ENCODE data around the gene KDM3A.
"Not testable (repeated sequence)": the region's sequence is repeated elsewhere in the genome, so short reads cannot be mapped to it uniquely, and the experiment has no call there.

KDM3A gene

DNA sequence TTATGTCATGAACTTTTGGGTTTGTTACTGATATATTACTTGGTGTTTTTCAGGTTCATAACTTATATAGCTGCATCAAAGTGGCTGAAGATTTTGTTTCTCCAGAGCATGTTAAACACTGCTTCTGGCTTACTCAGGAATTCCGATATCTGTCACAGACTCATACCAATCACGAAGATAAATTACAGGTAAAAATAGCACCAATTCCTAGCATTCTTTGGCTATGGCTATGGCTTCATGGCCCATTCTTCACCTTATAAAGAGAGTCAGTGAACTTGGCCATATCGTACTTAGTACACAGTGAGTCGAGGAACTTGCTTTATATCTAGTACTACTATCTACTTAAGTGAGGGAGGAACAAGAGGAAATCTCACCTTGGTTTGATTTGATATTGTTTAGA, 49.9 kb downstream of the KDM3A start:
- TF ChIP-seq, protein P1, sequence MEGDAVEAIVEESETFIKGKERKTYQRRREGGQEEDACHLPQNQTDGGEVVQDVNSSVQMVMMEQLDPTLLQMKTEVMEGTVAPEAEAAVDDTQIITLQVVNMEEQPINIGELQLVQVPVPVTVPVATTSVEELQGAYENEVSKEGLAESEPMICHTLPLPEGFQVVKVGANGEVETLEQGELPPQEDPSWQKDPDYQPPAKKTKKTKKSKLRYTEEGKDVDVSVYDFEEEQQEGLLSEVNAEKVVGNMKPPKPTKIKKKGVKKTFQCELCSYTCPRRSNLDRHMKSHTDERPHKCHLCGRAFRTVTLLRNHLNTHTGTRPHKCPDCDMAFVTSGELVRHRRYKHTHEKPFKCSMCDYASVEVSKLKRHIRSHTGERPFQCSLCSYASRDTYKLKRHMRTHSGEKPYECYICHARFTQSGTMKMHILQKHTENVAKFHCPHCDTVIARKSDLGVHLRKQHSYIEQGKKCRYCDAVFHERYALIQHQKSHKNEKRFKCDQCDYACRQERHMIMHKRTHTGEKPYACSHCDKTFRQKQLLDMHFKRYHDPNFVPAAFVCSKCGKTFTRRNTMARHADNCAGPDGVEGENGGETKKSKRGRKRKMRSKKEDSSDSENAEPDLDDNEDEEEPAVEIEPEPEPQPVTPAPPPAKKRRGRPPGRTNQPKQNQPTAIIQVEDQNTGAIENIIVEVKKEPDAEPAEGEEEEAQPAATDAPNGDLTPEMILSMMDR (IDR thresholded peaks at IDR 0.05; ENCODE audit: low read length, missing control alignments) = no peak
- no peak for DNase-seq (ENCODE audit: low read depth)
- no peak overlapping the region for H3K4me3 ChIP-seq (replicated peaks; ENCODE audit: low read depth, low read length)

DNA sequence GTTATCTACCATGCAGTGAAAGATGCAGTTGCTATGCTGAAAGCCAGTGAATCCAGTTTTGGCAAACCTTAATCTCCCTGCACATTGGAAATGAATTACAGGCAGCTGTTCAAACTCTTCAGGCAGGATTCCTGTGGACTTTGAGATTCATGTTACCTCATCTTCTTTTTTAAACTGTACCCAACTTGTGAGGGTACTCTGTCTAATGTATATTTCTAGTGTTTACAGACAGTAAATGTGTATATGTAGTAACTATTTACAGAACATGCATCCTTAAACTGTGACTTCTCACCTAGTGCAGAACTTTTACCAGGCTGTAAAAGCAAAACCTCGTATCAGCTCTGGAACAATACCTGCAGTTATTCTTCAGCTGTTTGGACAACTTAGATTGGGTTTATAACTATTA, 50.9 kb downstream of the KDM3A start:
- TF ChIP-seq, protein P1 (IDR thresholded peaks at IDR 0.05; ENCODE audit: low read length, missing control alignments) = no peak
- no peak overlapping the region for H3K4me3 ChIP-seq (replicated peaks; ENCODE audit: low read depth, low read length)
- DNase-seq (ENCODE audit: low read depth) = no peak

DNA sequence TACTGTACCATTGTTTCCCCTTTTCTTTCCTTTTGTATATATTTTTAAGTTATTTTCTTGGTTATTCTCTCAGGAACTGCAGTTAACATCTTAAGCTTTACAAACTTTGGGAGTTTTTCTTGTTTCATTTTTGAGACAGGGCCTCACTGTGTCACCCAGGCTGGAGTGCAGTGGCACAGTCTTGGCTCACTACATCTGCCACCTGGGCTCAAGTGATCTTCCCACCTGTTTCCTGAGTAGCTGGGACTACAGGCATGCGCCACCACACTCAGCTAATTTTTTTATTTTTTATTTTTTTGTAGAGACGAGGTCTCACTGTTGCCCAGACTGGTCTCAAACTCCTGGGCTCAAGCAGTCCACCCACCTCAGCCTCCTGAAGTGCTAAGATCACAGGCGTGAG, 55.2 kb downstream of the KDM3A start:
- not testable (repeated sequence) for H3K4me3 ChIP-seq (replicated peaks; ENCODE audit: low read depth, low read length); DNase-seq (ENCODE audit: low read depth)

DNA sequence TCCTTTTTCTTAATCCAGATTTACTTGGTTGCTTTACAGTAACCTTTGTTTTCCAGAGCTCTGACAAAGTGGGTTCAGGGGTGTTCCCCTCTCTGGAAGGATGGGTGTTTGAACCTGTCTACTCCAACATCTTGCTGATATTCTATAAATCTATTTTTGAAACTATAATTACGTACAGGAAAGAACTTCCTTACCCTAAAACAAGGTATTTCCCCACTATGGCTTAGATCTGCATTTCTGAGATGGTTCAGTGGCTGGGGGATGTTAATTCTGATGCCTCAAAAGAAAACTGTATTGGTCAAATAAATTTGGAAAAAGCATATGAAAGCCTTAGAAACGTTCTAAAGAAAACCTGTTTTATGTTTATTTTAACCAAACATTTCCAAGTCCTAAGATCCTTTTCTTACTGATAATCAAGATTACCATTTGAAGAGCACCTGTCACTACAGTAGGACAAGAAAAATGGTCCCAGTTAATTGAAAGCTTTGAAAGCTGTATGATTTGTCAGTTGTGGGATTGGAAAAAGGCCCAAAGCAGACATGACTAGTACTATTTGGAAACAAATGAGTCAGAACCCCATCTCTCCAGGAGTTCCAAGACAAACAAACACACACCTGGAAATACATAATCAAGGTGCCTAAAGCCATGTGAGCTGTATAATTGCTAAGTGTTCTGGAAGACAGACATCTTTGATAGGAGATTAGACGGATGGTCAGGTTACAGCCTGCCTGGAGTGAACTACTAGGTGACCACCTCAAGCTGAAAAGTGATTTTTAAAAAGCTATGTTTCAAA, 57.5 kb downstream of the KDM3A start:
- H3K4me3 ChIP-seq (replicated peaks; ENCODE audit: low read depth, low read length) = no peak overlapping the region
- no peak for DNase-seq (ENCODE audit: low read depth)
- TF ChIP-seq, protein P1 (IDR thresholded peaks at IDR 0.05; ENCODE audit: low read length, missing control alignments) = no peak

DNA sequence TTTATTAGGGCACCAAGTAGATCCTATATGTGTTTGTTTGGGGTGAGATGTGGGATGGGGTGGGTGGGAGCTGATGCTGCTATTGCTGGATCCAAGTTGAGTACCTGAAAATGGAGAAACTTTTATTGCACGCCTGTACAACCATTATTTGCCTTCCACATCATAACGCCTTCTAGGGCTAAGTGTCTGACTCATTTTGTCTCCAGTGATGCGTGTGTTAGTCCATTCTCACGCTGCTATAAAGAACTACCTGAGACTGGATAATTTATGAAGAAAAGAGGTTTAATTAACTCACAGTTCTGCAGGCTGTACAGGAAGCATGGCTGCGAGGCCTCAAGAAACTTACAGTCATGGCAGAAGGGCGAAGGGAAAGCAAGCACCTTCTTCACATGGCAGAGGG, 58.2 kb downstream of the KDM3A start:
- TF ChIP-seq, protein P1 (IDR thresholded peaks at IDR 0.05; ENCODE audit: low read length, missing control alignments) = no peak
- H3K4me3 ChIP-seq (replicated peaks; ENCODE audit: low read depth, low read length) = no peak overlapping the region
- DNase-seq (ENCODE audit: low read depth) = no peak

DNA sequence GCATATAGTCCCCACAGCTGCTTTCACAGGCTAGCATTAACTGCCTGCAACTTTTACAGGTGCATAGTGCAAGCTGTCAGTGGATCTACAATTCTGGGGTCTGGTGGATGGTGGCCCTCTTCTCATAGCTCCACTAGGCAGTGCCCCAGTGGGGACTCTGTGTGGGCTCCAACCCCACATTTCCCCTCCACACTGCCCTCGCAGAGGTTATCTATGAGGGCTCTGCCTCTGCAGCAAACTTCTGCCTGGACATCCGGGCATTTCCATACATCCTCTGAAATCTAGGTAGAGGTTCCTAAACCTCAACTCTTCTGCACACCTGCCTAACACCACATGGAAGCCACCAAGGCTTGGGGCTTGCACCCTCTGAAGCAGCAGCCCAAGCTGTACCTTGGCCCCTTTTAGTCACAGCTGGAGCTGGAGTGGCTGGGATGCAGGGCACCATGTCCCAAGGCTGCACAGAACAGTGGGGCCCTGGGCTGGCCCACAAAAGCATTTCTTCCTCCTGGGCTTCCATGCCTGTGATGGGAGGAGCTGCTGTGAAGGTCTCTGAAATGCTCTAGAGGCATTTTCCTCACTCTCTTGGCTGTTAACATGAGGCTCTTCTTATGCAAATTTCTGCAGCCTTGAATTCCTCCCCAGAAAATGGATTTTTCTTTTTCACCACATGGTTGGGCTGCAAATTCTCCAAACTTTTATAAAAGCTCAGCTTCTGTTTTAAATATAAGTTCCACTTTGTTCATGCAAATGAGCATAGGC, 59.3 kb downstream of the KDM3A start:
- H3K4me3 ChIP-seq (replicated peaks; ENCODE audit: low read depth, low read length) = no peak overlapping the region
- TF ChIP-seq, protein P1 (IDR thresholded peaks at IDR 0.05; ENCODE audit: low read length, missing control alignments) = no peak
- no peak for DNase-seq (ENCODE audit: low read depth)

DNA sequence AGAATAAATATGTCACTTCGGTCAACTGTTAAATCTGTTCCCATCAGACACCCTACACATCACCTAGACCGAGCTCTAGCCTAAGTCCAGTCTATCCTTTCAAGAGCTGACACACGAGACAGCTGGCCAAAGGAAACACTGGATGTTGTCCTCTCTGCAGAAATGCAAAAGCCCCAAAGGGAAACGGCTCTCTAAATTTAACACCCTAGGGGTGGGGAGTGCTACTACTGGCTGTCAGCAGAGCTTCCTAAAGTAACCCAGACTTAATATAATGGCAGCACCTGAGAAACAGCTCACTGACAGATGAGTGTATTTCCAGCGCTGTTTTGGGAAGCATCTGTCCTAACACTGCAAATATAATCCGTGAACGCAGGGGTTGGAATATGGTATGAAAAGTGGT, 66.4 kb downstream of the KDM3A start:
- TF ChIP-seq, protein P1 (IDR thresholded peaks at IDR 0.05; ENCODE audit: low read length, missing control alignments) = no peak
- no peak for DNase-seq (ENCODE audit: low read depth)
- H3K4me3 ChIP-seq (replicated peaks; ENCODE audit: low read depth, low read length) = no peak overlapping the region
